ENCODE measurements around the gene ORM1.

- TF ChIP-seq POLR2A (IDR thresholded peaks at IDR 0.05; ENCODE audit: low read depth, low read length) = no peak
- TF ChIP-seq POLR2AphosphoS5 (IDR thresholded peaks at IDR 0.05; ENCODE audit: low read depth, low read length) = no peak
Measured at GRCh38 chr9:114357911-114358328, 35.0 kb downstream of the ORM1 start.

Measured in GM12892 (cell line).